WTC11 (cell line): Measurements from ENCODE around the gene SYTL4. TPM values are rescaled to one million over a fixed set of nuclear protein-coding genes. Genes with fewer than 3 reads are reported as not detected.

Experiments
- ATAC-seq: fragments of 200-7000 bp; cut with Tn5 transposase; 2 replicates; pipeline ENCODE4 v1.10.0; 2021; ENCODE audit warnings: mild to moderate bottlenecking, moderate library complexity
- CTCF ChIA-PET: fragments of 300-600 bp; sonication (Branson Sonifier 250); formaldehyde crosslinking; loops from one replicate; lab custom pipeline; 2021; ENCODE audit warnings: antibody characterized with exemption; lab: Charles Lee
- POLR2A ChIA-PET: fragments of 350-600 bp; sonication (Branson Sonifier 250); formaldehyde crosslinking; loops from one replicate; lab custom pipeline; 2021; ENCODE audit warnings: antibody characterized with exemption; lab: Charles Lee
- DNase-seq: peaks from one replicate; pipeline ENCODE4 v3.0.0; 2021; ENCODE audit warnings: low spot score
- H3K27ac Mint-ChIP-seq: 2 replicates; pipeline ENCODE4 v1.8.0; 2021; ENCODE audit warnings: mixed read lengths
- H3K27me3 Mint-ChIP-seq: 2 replicates; pipeline ENCODE4 v1.8.0; 2021; ENCODE audit warnings: low read depth, mild to moderate bottlenecking, moderate library complexity, mixed read lengths
- H3K36me3 Mint-ChIP-seq: 2 replicates; pipeline ENCODE4 v1.8.0; 2021; ENCODE audit warnings: mixed read lengths
- H3K4me1 Mint-ChIP-seq: 2 replicates; pipeline ENCODE4 v1.8.0; 2022; ENCODE audit warnings: mixed read lengths
- H3K4me3 Mint-ChIP-seq: 2 replicates; pipeline ENCODE4 v1.8.0; 2021; ENCODE audit warnings: mild to moderate bottlenecking, moderate library complexity, mixed read lengths
- H3K9me3 Mint-ChIP-seq: 2 replicates; pipeline ENCODE4 v1.8.0; 2021; ENCODE audit warnings: mixed read lengths
- AFF4 ChIP-seq: sonication (generic); formaldehyde crosslinking; IDR thresholded peaks from 2 replicates; pipeline ENCODE4 v1.8.1; 2023; ENCODE audit warnings: mild to moderate bottlenecking, missing genetic modification reagents, borderline replicate concordance
- CREB1 ChIP-seq: sonication (generic); formaldehyde crosslinking; IDR thresholded peaks from 2 replicates; pipeline ENCODE4 v1.8.0; 2023; ENCODE audit warnings: mild to moderate bottlenecking, missing genetic modification reagents
- CTCF ChIP-seq: fragments of 200-600 bp; IDR thresholded peaks from 2 replicates; pipeline ENCODE4 v1.8.0; 2022; ENCODE audit warnings: antibody characterized with exemption
- EMX1 ChIP-seq: fragments of 250-450 bp; sonication (Bioruptor Pico); IDR thresholded peaks from 2 replicates; pipeline ENCODE4 v1.8.0; 2021; ENCODE audit warnings: mild to moderate bottlenecking
- ERG ChIP-seq: fragments of 250-450 bp; sonication (Bioruptor Pico); IDR thresholded peaks from 2 replicates; pipeline ENCODE4 v1.8.0; 2021; ENCODE audit warnings: mild to moderate bottlenecking
- FOXP1 ChIP-seq: sonication (generic); formaldehyde crosslinking; IDR thresholded peaks from 2 replicates; pipeline ENCODE4 v1.8.0; 2022; ENCODE audit warnings: missing genetic modification reagents, mild to moderate bottlenecking, moderate library complexity, borderline replicate concordance
- GABPB1 ChIP-seq: sonication (generic); formaldehyde crosslinking; IDR thresholded peaks from 2 replicates; pipeline ENCODE4 v1.8.1; 2023; ENCODE audit warnings: mild to moderate bottlenecking, missing genetic modification reagents
- GTF2I ChIP-seq: fragments of 250-450 bp; sonication (Bioruptor Pico); conservative IDR thresholded peaks from 2 replicates; pipeline ENCODE4 v1.4.0; 2021; ENCODE audit warnings: mild to moderate bottlenecking
- MLX ChIP-seq: sonication (generic); formaldehyde crosslinking; IDR thresholded peaks from 2 replicates; pipeline ENCODE4 v1.8.1; 2023; ENCODE audit warnings: mild to moderate bottlenecking, missing genetic modification reagents, moderate library complexity
- NFYB ChIP-seq: sonication (generic); formaldehyde crosslinking; conservative IDR thresholded peaks from 2 replicates; pipeline ENCODE4 v1.8.0; 2022; ENCODE audit warnings: low read depth, missing genetic modification reagents
- NR3C1 ChIP-seq: sonication (generic); formaldehyde crosslinking; conservative IDR thresholded peaks from 2 replicates; pipeline ENCODE4 v1.8.1; 2023; ENCODE audit warnings: low read depth, mild to moderate bottlenecking, missing genetic modification reagents
- PRRX2 ChIP-seq: fragments of 250-450 bp; sonication (Bioruptor Pico); IDR thresholded peaks from 2 replicates; pipeline ENCODE4 v1.8.0; 2021; ENCODE audit warnings: mild to moderate bottlenecking
- TEAD4 ChIP-seq: sonication (generic); formaldehyde crosslinking; IDR thresholded peaks from 2 replicates; pipeline ENCODE4 v1.8.0; 2022; ENCODE audit warnings: mild to moderate bottlenecking, missing genetic modification reagents
- USF1 ChIP-seq: sonication (generic); formaldehyde crosslinking; IDR thresholded peaks from 2 replicates; pipeline ENCODE4 v1.8.0; 2022; ENCODE audit warnings: mild to moderate bottlenecking, missing genetic modification reagents
- ZBTB43 ChIP-seq: sonication (generic); formaldehyde crosslinking; IDR thresholded peaks from 2 replicates; pipeline ENCODE4 v1.8.1; 2023; ENCODE audit warnings: mild to moderate bottlenecking, missing genetic modification reagents
- ZNF317 ChIP-seq: sonication (generic); formaldehyde crosslinking; IDR thresholded peaks from 2 replicates; pipeline ENCODE4 v1.8.1; 2023; ENCODE audit warnings: low read depth, mild to moderate bottlenecking, moderate library complexity, missing genetic modification reagents, borderline replicate concordance
- total RNA-seq: library from RNA; stranded (reverse); gene quantifications from 3 replicates; pipeline ENCODE4 v1.2.3, GENCODE V29; 2021

Gene SYTL4
- total RNA-seq, 1 experiment from 2014 or later = 0.31 TPM

GRCh38 chrX:100747703-100748102 is 15.8 kb upstream of the SYTL4 start:
- CTCF ChIA-PET = no interaction called here
- H3K36me3 Mint-ChIP-seq = no peaks in the 10 kb centered on the region
- H3K27ac Mint-ChIP-seq = no peak overlapping the region
- H3K9me3 Mint-ChIP-seq = no peaks in the 10 kb centered on the region
- no peak overlapping the region for H3K4me3 Mint-ChIP-seq
- no peak for TF ChIP-seq NR3C1 (CRISPR knock-in tag)
- TF ChIP-seq EMX1 (CRISPR knock-in tag) = no peak
- no peak for TF ChIP-seq NFYB (CRISPR knock-in tag)
- H3K4me1 Mint-ChIP-seq = peaks cover 7% of the 10 kb centered on the region
- ATAC-seq (no peak), DNase-seq (no peak)
- POLR2A ChIA-PET = no interaction called here
- no peaks in the 10 kb centered on the region; the same call in 1 of the 2 replicates for H3K27me3 Mint-ChIP-seq

- TF ChIP-seq PRRX2 (CRISPR knock-in tag) = no peak
- no peak for TF ChIP-seq ERG (CRISPR knock-in tag)
- no peak for TF ChIP-seq USF1 (CRISPR knock-in tag)
- no peak for TF ChIP-seq ZNF317 (CRISPR knock-in tag)
- no peak for TF ChIP-seq TEAD4 (CRISPR knock-in tag)
- no peak for TF ChIP-seq CREB1
- no peak for TF ChIP-seq MLX (CRISPR knock-in tag)
- no peak for TF ChIP-seq ZBTB43
- DNase-seq = no peak
- CTCF ChIA-PET = no interaction called here
- H3K9me3 Mint-ChIP-seq = no peaks in the 10 kb centered on the region
- no peak overlapping the region for H3K4me3 Mint-ChIP-seq
- H3K27me3 Mint-ChIP-seq = no peaks in the 10 kb centered on the region; the same call in 1 of the 2 replicates
- no peaks in the 10 kb centered on the region for H3K36me3 Mint-ChIP-seq
- no peak overlapping the region for H3K27ac Mint-ChIP-seq
- POLR2A ChIA-PET = no interaction called here
- H3K4me1 Mint-ChIP-seq = peaks cover 7% of the 10 kb centered on the region
- ATAC-seq = no peak
These were observed 15.2 kb upstream of the SYTL4 start for GRCh38 chrX:100747090-100747489.

- ATAC-seq (no peak), DNase-seq (no peak)
- ChIA-PET CTCF (no interaction called here), POLR2A (no interaction called here)
- H3K4me1 Mint-ChIP-seq = peaks cover 4% of the 10 kb centered on the region
- TF ChIP-seq GABPB1 (no peak), ZNF317 (CRISPR knock-in tag) (no peak), CTCF (no peak), PRRX2 (CRISPR knock-in tag) (no peak)
- H3K4me3 Mint-ChIP-seq = no peak overlapping the region
- no peaks in the 10 kb centered on the region for H3K27me3 Mint-ChIP-seq
- H3K9me3 Mint-ChIP-seq = no peaks in the 10 kb centered on the region
- no peak overlapping the region for H3K27ac Mint-ChIP-seq
- no peaks in the 10 kb centered on the region for H3K36me3 Mint-ChIP-seq
These were observed 14.1 kb upstream of the SYTL4 start for GRCh38 chrX:100745806-100746537.

GRCh38 chrX:100745205-100745604 is 13.3 kb upstream of the SYTL4 start:
- ChIA-PET CTCF (no interaction called here), POLR2A (no interaction called here)
- Mint-ChIP-seq H3K36me3 (no peaks in the 10 kb centered on the region), H3K27ac (no peak overlapping the region), H3K27me3 (no peaks in the 10 kb centered on the region), H3K9me3 (no peaks in the 10 kb centered on the region), H3K4me3 (no peak overlapping the region), H3K4me1 (no peaks in the 10 kb centered on the region)
- ATAC-seq (no peak), DNase-seq (no peak)
- TF ChIP-seq NR3C1 (CRISPR knock-in tag) (no peak), AFF4 (no peak), GTF2I (CRISPR knock-in tag) (no peak), FOXP1 (CRISPR knock-in tag) (no peak)
